Activated CD4-positive, alpha-beta T cell treated with anti-CD3 and anti-CD28 coated beads, Interleukin-2, amount 10 ng/mL, durations not matched to agents 24 days and 14 days (primary cell): ENCODE results near the gene CSRNP2. TPM values are rescaled to one million over a fixed set of nuclear protein-coding genes. Genes with fewer than 3 reads are reported as not detected.

Experiments used
- DNase-seq: peaks from one replicate; pipeline ENCODE4 v3.0.0; 2022
- H3K27ac Mint-ChIP-seq: one replicate; pipeline ENCODE4 v1.8.0; 2022; ENCODE audit warnings: mild to moderate bottlenecking, mixed read lengths
- H3K27me3 Mint-ChIP-seq: one replicate; pipeline ENCODE4 v1.8.0; 2022; ENCODE audit warnings: mixed read lengths
- H3K36me3 Mint-ChIP-seq: one replicate; pipeline ENCODE4 v1.8.0; 2022; ENCODE audit warnings: low read depth, mild to moderate bottlenecking, mixed read lengths
- H3K4me1 Mint-ChIP-seq: one replicate; pipeline ENCODE4 v1.8.0; 2021; ENCODE audit warnings: mixed read lengths
- H3K4me3 Mint-ChIP-seq: one replicate; pipeline ENCODE4 v1.8.0; 2022; ENCODE audit warnings: mild to moderate bottlenecking, moderate library complexity, mixed read lengths
- H3K9me3 Mint-ChIP-seq: one replicate; pipeline ENCODE4 v1.8.0; 2021; ENCODE audit warnings: mixed read lengths
- intact Hi-C: fragments of 100-400 bp; cut with micrococcal nuclease; formaldehyde crosslinking; loops from one replicate; pipeline ENCODE4 v1.15.1; 2023
- total RNA-seq: library from RNA; stranded (reverse); gene quantifications from 2 replicates; pipeline ENCODE4 v1.2.3, GENCODE V29; 2022

CSRNP2 gene
- total RNA-seq, 1 donor from 2014 or later, result 22.9 TPM

GRCh38 chr12:51067229-51067628 lies 16.2 kb downstream of the CSRNP2 start:
- no peaks in the 10 kb centered on the region for H3K4me1 Mint-ChIP-seq
- DNase-seq, result no peak
- intact Hi-C loops, result no loop called here
- no peak overlapping the region for H3K27ac Mint-ChIP-seq
- H3K36me3 Mint-ChIP-seq, result peaks cover 47% of the 10 kb centered on the region
- H3K27me3 Mint-ChIP-seq, result no peaks in the 10 kb centered on the region
- no peaks in the 10 kb centered on the region for H3K9me3 Mint-ChIP-seq
- no peak overlapping the region for H3K4me3 Mint-ChIP-seq

GRCh38 chr12:51065530-51065929 lies 17.9 kb downstream of the CSRNP2 start:
- no peak overlapping the region for H3K4me3 Mint-ChIP-seq
- H3K9me3 Mint-ChIP-seq, result no peaks in the 10 kb centered on the region
- no peaks in the 10 kb centered on the region for H3K27me3 Mint-ChIP-seq
- intact Hi-C loops, result no loop called here
- DNase-seq, result no peak
- no peak overlapping the region for H3K27ac Mint-ChIP-seq
- peaks cover 48% of the 10 kb centered on the region for H3K36me3 Mint-ChIP-seq
- H3K4me1 Mint-ChIP-seq, result no peaks in the 10 kb centered on the region

GRCh38 chr12:51062631-51063397 lies 20.6 kb downstream of the CSRNP2 start:
- Mint-ChIP-seq H3K27me3 (no peaks in the 10 kb centered on the region), H3K4me3 (no peak overlapping the region), H3K9me3 (no peaks in the 10 kb centered on the region), H3K4me1 (no peaks in the 10 kb centered on the region), H3K36me3 (peaks cover 57% of the 10 kb centered on the region), H3K27ac (peak overlapping the region; percentile 61)
- intact Hi-C loops, result no loop called here
- no peak for DNase-seq

- Mint-ChIP-seq H3K27me3 (no peaks in the 10 kb centered on the region), H3K9me3 (no peaks in the 10 kb centered on the region), H3K4me3 (no peak overlapping the region), H3K27ac (no peak overlapping the region), H3K4me1 (no peaks in the 10 kb centered on the region), H3K36me3 (peaks cover 60% of the 10 kb centered on the region)
- DNase-seq, result no peak
- intact Hi-C loops, result no loop called here
These were observed 24.3 kb downstream of the CSRNP2 start for GRCh38 chr12:51059086-51059485.

GRCh38 chr12:51056242-51056641 lies 27.2 kb downstream of the CSRNP2 start:
- H3K36me3 Mint-ChIP-seq, result peaks cover 60% of the 10 kb centered on the region
- intact Hi-C loops, result no loop called here
- peaks cover 5% of the 10 kb centered on the region for H3K4me1 Mint-ChIP-seq
- no peaks in the 10 kb centered on the region for H3K27me3 Mint-ChIP-seq
- no peak overlapping the region for H3K27ac Mint-ChIP-seq
- H3K9me3 Mint-ChIP-seq, result no peaks in the 10 kb centered on the region
- H3K4me3 Mint-ChIP-seq, result no peak overlapping the region
- DNase-seq, result no peak

GRCh38 chr12:51055060-51055459 lies 28.3 kb downstream of the CSRNP2 start:
- no peak for DNase-seq
- Mint-ChIP-seq H3K4me3 (no peak overlapping the region), H3K27ac (no peak overlapping the region), H3K36me3 (peaks cover 53% of the 10 kb centered on the region), H3K27me3 (no peaks in the 10 kb centered on the region), H3K4me1 (peaks cover 5% of the 10 kb centered on the region), H3K9me3 (no peaks in the 10 kb centered on the region)
- intact Hi-C loops, result no loop called here

- Mint-ChIP-seq H3K36me3 (peaks cover 40% of the 10 kb centered on the region), H3K9me3 (no peaks in the 10 kb centered on the region), H3K4me3 (no peak overlapping the region), H3K4me1 (peaks cover 25% of the 10 kb centered on the region), H3K27me3 (no peaks in the 10 kb centered on the region), H3K27ac (peak overlapping the region; percentile 68)
- DNase-seq, result no peak
- intact Hi-C loops, result no loop called here
These were observed 31.6 kb downstream of the CSRNP2 start for GRCh38 chr12:51051787-51052186.

- Mint-ChIP-seq H3K27ac (peak overlapping the region; percentile 90), H3K9me3 (no peaks in the 10 kb centered on the region), H3K36me3 (peaks cover 28% of the 10 kb centered on the region), H3K4me1 (peaks cover 26% of the 10 kb centered on the region), H3K27me3 (no peaks in the 10 kb centered on the region), H3K4me3 (peak overlapping the region; percentile 93)
- DNase-seq, result no peak
- intact Hi-C loops, result loop anchor here (2.0 to 5.0 kb wide), 3 partner anchors 273 to 647 kb away; partner anchors contain the start of genes BIN2 and LARP4
These were observed 33.9 kb downstream of the CSRNP2 start for GRCh38 chr12:51049525-51049924.

GRCh38 chr12:51048661-51049251 lies 34.6 kb downstream of the CSRNP2 start:
- Mint-ChIP-seq H3K27ac (peak overlapping the region; percentile 90), H3K9me3 (no peaks in the 10 kb centered on the region), H3K4me1 (peaks cover 26% of the 10 kb centered on the region), H3K36me3 (peaks cover 22% of the 10 kb centered on the region), H3K4me3 (peak overlapping the region; percentile 93), H3K27me3 (no peaks in the 10 kb centered on the region)
- peak; percentile 74 for DNase-seq
- intact Hi-C loops, result loop anchor here (1.0 to 5.0 kb wide), 6 partner anchors 35 to 646 kb away; partner anchors contain the start of genes BIN2, CSRNP2, LARP4 and TFCP2

GRCh38 chr12:51047655-51048540 lies 35.5 kb downstream of the CSRNP2 start, which contains the start of gene LETMD1:
LETMD1 (plus strand) TSS chr12:51048327; CDS start chr12:51048357, 30 bp downstream.
- H3K36me3 Mint-ChIP-seq, result peaks cover 14% of the 10 kb centered on the region
- peaks cover 29% of the 10 kb centered on the region for H3K4me1 Mint-ChIP-seq
- intact Hi-C loops, result loop anchor here (1.0 to 5.0 kb wide), 8 partner anchors 22 to 646 kb away; partner anchors contain the start of genes BIN2, CSRNP2, LARP4 and SLC11A2
- no peaks in the 10 kb centered on the region for H3K9me3 Mint-ChIP-seq
- no peaks in the 10 kb centered on the region for H3K27me3 Mint-ChIP-seq
- DNase-seq, result peak; percentile 97
- H3K27ac Mint-ChIP-seq, result peak within 1 kb of the TSS; percentile 90
- H3K4me3 Mint-ChIP-seq, result peak within 1 kb of the TSS; percentile 93

GRCh38 chr12:51036279-51036678 lies 47.1 kb downstream of the CSRNP2 start:
- no peak overlapping the region for H3K27ac Mint-ChIP-seq

GRCh38 chr12:51033457-51034089 lies 49.8 kb downstream of the CSRNP2 start:
- Mint-ChIP-seq H3K4me3 (no peak overlapping the region), H3K27ac (no peak overlapping the region)

More at GRCh38 chr12:51036279-51036678, 47.1 kb downstream of the CSRNP2 start:
- no peaks in the 10 kb centered on the region for H3K27me3 Mint-ChIP-seq
- DNase-seq, result no peak
- H3K4me1 Mint-ChIP-seq, result peaks cover 3% of the 10 kb centered on the region
- no peaks in the 10 kb centered on the region for H3K36me3 Mint-ChIP-seq
- no peaks in the 10 kb centered on the region for H3K9me3 Mint-ChIP-seq
- H3K4me3 Mint-ChIP-seq, result no peak overlapping the region
- intact Hi-C loops, result no loop called here

GRCh38 chr12:51033048-51033447 lies 50.3 kb downstream of the CSRNP2 start:
- no peak for DNase-seq
- H3K9me3 Mint-ChIP-seq, result no peaks in the 10 kb centered on the region
- intact Hi-C loops, result no loop called here
- no peak overlapping the region for H3K27ac Mint-ChIP-seq
- H3K27me3 Mint-ChIP-seq, result peaks cover 9% of the 10 kb centered on the region
- no peaks in the 10 kb centered on the region for H3K36me3 Mint-ChIP-seq
- peaks cover 1% of the 10 kb centered on the region for H3K4me1 Mint-ChIP-seq
- no peak overlapping the region for H3K4me3 Mint-ChIP-seq

More at GRCh38 chr12:51033457-51034089, 49.8 kb downstream of the CSRNP2 start:
- peaks cover 3% of the 10 kb centered on the region for H3K4me1 Mint-ChIP-seq
- intact Hi-C loops, result no loop called here
- H3K27me3 Mint-ChIP-seq, result peaks cover 7% of the 10 kb centered on the region
- H3K9me3 Mint-ChIP-seq, result no peaks in the 10 kb centered on the region
- no peak for DNase-seq
- H3K36me3 Mint-ChIP-seq, result no peaks in the 10 kb centered on the region
